Tibial nerve (tissue), 4 donors: Measurements from ENCODE around the gene ACTR6.

ENCODE experiments used
- EP300 ChIP-seq, 2 donors: sonication (generic); formaldehyde crosslinking; IDR thresholded peaks; one replicate each; pipeline ENCODE4 v1.6.1; 2017; ENCODE audit warnings: antibody characterized with exemption in 2 of 2, mild to moderate bottlenecking in 1 of 2
- POLR2A ChIP-seq, 2 donors: fragments of 450-650 bp; IDR thresholded peaks; one replicate each; pipeline ENCODE4 v1.6.1; 2017; ENCODE audit warnings: antibody characterized with exemption in 2 of 2, mild to moderate bottlenecking in 2 of 2, moderate library complexity in 2 of 2
- TF ChIP-seq, protein P1 (sequence below), 5 experiments: fragments of 200-600 bp in 3 of 5; fragments of 450-650 bp in 2 of 5; sonication (generic) in 3 of 5; IDR thresholded peaks; one replicate each; pipeline ENCODE4 v1.5.1; 2016 to 2019; ENCODE audit warnings: antibody characterized with exemption in 5 of 5, mild to moderate bottlenecking in 3 of 5, moderate library complexity in 2 of 5

DNA sequence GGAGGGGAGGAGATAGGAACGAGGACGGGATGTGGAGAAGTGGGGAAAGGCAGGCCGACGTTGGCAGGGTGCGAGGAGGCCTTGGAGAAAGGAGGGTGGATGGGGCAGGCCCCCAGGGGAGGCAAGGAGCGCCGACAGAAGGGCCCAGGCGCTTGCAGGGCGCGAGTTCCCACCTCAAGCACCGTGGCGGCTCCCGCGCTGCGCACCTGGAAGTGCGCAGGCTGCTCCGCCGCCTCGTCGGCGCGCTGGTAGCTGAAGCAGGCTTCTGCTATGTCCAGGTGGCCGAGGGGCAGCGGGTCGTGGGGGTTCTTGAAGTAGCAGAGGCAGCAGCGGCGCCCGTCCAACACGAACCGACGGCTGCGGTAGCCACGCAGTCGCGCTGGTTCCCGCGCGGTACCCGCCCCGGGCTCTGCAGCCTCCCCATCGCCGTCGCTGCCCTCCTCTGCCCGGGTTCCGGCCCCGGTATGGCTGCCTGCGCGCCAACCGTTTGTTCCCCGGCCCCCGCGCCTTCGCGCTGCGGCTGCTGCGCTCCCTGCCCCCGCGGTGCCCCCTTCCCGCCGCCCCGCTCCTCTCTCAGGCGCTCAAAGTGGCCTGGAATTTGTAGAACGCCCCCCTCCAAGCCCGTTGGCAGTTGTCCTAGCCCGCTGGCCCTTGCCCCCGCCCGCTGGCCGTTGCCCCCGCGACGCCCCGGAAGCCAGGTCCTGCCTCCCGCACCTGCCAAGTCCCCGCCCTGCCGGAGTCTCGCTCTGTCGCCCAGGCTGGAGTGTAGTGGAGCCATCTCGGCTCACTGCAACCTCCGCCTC lies 1.1 kb upstream of the ACTR6 start:
- TF ChIP-seq, protein P1, sequence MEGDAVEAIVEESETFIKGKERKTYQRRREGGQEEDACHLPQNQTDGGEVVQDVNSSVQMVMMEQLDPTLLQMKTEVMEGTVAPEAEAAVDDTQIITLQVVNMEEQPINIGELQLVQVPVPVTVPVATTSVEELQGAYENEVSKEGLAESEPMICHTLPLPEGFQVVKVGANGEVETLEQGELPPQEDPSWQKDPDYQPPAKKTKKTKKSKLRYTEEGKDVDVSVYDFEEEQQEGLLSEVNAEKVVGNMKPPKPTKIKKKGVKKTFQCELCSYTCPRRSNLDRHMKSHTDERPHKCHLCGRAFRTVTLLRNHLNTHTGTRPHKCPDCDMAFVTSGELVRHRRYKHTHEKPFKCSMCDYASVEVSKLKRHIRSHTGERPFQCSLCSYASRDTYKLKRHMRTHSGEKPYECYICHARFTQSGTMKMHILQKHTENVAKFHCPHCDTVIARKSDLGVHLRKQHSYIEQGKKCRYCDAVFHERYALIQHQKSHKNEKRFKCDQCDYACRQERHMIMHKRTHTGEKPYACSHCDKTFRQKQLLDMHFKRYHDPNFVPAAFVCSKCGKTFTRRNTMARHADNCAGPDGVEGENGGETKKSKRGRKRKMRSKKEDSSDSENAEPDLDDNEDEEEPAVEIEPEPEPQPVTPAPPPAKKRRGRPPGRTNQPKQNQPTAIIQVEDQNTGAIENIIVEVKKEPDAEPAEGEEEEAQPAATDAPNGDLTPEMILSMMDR (IDR thresholded peaks at IDR 0.05) = no peak
- TF ChIP-seq POLR2A (IDR thresholded peaks at IDR 0.05) (no peak), EP300 (IDR thresholded peaks at IDR 0.05) (no peak)
